Body of pancreas (tissue), 4 donors: ENCODE data around the gene JCAD.

ENCODE experiments used
- POLR2A ChIP-seq, 3 donors: fragments of 450-650 bp; IDR thresholded peaks; one replicate each; pipeline ENCODE4 v1.6.1; 2016; ENCODE audit warnings: antibody characterized with exemption in 3 of 3, mild to moderate bottlenecking in 2 of 3
- TF ChIP-seq, protein P1 (sequence below), 7 experiments: fragments of 450-650 bp in 4 of 7; fragments of 200-600 bp in 3 of 7; sonication (generic) in 3 of 7; IDR thresholded peaks; one replicate each; pipeline ENCODE4 v1.5.1; 2016 to 2019; ENCODE audit warnings: antibody characterized with exemption in 7 of 7

- TF ChIP-seq, protein P1, sequence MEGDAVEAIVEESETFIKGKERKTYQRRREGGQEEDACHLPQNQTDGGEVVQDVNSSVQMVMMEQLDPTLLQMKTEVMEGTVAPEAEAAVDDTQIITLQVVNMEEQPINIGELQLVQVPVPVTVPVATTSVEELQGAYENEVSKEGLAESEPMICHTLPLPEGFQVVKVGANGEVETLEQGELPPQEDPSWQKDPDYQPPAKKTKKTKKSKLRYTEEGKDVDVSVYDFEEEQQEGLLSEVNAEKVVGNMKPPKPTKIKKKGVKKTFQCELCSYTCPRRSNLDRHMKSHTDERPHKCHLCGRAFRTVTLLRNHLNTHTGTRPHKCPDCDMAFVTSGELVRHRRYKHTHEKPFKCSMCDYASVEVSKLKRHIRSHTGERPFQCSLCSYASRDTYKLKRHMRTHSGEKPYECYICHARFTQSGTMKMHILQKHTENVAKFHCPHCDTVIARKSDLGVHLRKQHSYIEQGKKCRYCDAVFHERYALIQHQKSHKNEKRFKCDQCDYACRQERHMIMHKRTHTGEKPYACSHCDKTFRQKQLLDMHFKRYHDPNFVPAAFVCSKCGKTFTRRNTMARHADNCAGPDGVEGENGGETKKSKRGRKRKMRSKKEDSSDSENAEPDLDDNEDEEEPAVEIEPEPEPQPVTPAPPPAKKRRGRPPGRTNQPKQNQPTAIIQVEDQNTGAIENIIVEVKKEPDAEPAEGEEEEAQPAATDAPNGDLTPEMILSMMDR (IDR thresholded peaks at IDR 0.05), result no peak
- TF ChIP-seq POLR2A (IDR thresholded peaks at IDR 0.05), result no peak
Observed at GRCh38 chr10:30051220-30051619, 8.2 kb downstream of the JCAD start.
